ENCODE results near the gene SPATA21. TPM values are rescaled to one million over a fixed set of nuclear protein-coding genes. Genes with fewer than 3 reads are reported as not detected.

SPATA21 gene
- total and polyA plus RNA-seq, 2 donors (not counting 3 experiments of a cell fraction or from before 2014, with no cell fraction given) = not detected

DNA sequence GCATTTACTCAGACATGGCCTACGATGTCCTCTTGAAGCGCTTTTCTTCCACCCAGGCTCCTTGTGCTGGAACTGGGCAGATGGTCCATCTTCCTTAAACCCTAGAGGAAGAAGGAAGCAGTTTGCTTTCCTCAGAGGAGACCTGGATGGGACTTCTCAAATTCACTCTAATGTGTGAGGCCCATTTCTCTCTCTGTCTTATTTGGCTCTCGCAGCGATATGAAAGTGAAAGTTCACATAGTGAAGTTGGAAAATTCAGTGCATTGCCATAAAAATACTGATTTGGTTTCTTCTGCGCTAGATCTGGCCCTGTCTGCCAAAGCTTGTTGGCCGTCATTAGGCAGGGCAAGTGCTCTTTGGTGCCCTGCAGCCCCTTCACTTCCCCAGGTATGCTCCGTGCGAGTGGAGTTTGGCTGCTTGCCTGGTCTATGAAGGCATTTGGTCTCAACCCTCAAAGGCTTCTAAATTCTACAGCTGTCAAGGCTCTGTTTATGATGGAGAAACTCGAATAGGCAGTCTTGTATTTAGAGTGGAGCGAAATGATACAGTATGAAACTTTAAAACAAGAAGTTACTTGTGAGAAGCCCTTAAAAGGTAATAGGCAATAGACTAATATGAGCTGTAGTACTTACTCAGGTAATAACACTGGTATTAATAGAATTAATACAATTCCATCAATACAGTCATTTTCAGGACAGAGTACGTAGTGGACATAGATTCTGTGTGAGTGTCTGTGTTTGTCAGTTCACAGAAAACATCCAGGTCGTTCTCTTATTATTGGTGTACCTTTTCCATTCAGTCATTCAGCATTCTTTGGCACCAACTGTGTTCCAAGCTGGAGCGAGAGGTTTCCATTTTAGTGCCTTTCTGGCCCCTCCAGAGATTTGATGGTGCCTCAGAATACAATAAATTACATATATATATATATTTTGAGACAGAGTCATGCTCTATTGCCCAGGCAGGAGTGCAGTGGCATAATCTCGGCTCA, 49.7 kb downstream of the SPATA21 start:
- Histone ChIP-seq H3K9ac (replicated peaks; ENCODE audit: extremely low read depth, insufficient read depth, low read length) (no peak overlapping the region), H3K79me2 (ENCODE audit: control insufficient read depth, insufficient read depth, low read length) (peaks cover 92% of the 10 kb centered on the region), H3K9me1 (replicated peaks; ENCODE audit: control insufficient read depth, extremely low read depth, insufficient read depth, low read length) (no peaks in the 10 kb centered on the region), H3K4me1 (ENCODE audit: control insufficient read depth, extremely low read depth, insufficient read depth, low read length) (peaks cover 24% of the 10 kb centered on the region), H2AFZ (ENCODE audit: low read depth, low read length) (no peak overlapping the region), H4K20me1 (replicated peaks; ENCODE audit: control insufficient read depth, extremely low read depth, insufficient read depth, low read length) (peaks cover 2% of the 10 kb centered on the region), H3K9me3 (replicated peaks; ENCODE audit: control insufficient read depth, insufficient read depth, low read length) (no peaks in the 10 kb centered on the region), H3K4me3 (replicated peaks in 1 of 3; ENCODE audit: insufficient read depth in 1 of 3, low read depth in 1 of 3, low read length in 3 of 3) (peak overlapping the region in 1 of 3 experiments; percentile 24), H3K27me3 (ENCODE audit: control insufficient read depth in 2 of 2, insufficient read depth in 2 of 2, low read length in 2 of 2) (no peaks in the 10 kb centered on the region), H3K4me2 (ENCODE audit: insufficient read depth, low read length) (peak overlapping the region; percentile 45), H3K36me3 (ENCODE audit: control insufficient read depth in 2 of 2, extremely low read depth in 1 of 2, insufficient read depth in 2 of 2, low read length in 2 of 2) (peaks cover 0 to 5% of the 10 kb centered on the region in 2 experiments), H3K27ac (ENCODE audit: insufficient read depth, low read depth, low read length) (no peak overlapping the region)
- dilution Hi-C loops (cut with MboI; ENCODE audit: extremely low pct_ligation_motif_present, low sequenced_read_pairs) = no loop called here
- DNase-seq (ENCODE audit: low read depth, low spot score) (peak; percentile 42), FAIRE-seq (peak; percentile 54)
- no TSS peak for BruUV-seq (replicated peaks)
- ChIA-PET POLR2A (interaction anchor here (1.5 to 2.2 kb wide), 2 partner anchors 12 to 13 kb away, joined by 3 to 5 read pairs; no protein-coding TSS in a partner anchor), CTCF (interaction anchor here (1.0 to 2.8 kb wide), 3 partner anchors 12 to 24 kb away, joined by 3 to 15 read pairs (median 12); no protein-coding TSS in a partner anchor)
- intact Hi-C loops (cut with micrococcal nuclease) = loop anchor here (2.0 kb wide), 1 partner anchor 13 kb away; no protein-coding TSS in a partner anchor
- TF ChIP-seq POLR2A (IDR thresholded peaks at IDR 0.05; ENCODE audit: low read depth, low read length) (no peak), GATA2 (IDR thresholded peaks at IDR 0.05; ENCODE audit: insufficient read depth, insufficient read length, low read depth, low read length) (no peak), POLR2AphosphoS5 (IDR thresholded peaks at IDR 0.05; ENCODE audit: insufficient read depth, low read depth, low read length) (no peak), EZH2 (IDR thresholded peaks at IDR 0.05; ENCODE audit: borderline replicate concordance, low read depth, low read length, severe bottlenecking) (no peak), MYC (IDR thresholded peaks at IDR 0.05; ENCODE audit: low read depth, low read length) (no peak), FOS (IDR thresholded peaks at IDR 0.05; ENCODE audit: borderline replicate concordance, insufficient read depth, low read length) (no peak), JUN (IDR thresholded peaks at IDR 0.05; ENCODE audit: borderline replicate concordance, insufficient read depth, insufficient read length, low read depth) (no peak)
- TF ChIP-seq, protein P1, sequence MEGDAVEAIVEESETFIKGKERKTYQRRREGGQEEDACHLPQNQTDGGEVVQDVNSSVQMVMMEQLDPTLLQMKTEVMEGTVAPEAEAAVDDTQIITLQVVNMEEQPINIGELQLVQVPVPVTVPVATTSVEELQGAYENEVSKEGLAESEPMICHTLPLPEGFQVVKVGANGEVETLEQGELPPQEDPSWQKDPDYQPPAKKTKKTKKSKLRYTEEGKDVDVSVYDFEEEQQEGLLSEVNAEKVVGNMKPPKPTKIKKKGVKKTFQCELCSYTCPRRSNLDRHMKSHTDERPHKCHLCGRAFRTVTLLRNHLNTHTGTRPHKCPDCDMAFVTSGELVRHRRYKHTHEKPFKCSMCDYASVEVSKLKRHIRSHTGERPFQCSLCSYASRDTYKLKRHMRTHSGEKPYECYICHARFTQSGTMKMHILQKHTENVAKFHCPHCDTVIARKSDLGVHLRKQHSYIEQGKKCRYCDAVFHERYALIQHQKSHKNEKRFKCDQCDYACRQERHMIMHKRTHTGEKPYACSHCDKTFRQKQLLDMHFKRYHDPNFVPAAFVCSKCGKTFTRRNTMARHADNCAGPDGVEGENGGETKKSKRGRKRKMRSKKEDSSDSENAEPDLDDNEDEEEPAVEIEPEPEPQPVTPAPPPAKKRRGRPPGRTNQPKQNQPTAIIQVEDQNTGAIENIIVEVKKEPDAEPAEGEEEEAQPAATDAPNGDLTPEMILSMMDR (IDR thresholded peaks at IDR 0.05; ENCODE audit: extremely low read depth in 1 of 2, insufficient read depth in 1 of 2, low read depth in 1 of 2, low read length in 2 of 2) = no peak
- TF ChIP-seq, protein P2, sequence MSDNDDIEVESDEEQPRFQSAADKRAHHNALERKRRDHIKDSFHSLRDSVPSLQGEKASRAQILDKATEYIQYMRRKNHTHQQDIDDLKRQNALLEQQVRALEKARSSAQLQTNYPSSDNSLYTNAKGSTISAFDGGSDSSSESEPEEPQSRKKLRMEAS (IDR thresholded peaks at IDR 0.05; ENCODE audit: insufficient read depth, insufficient read length) = no peak
